ENCODE measurements around the gene ARHGDIB.
A peak's percentile ranks its signal among the peaks of the same experiment; 100 is the strongest.

Gene ARHGDIB

GRCh38 chr12:15001733-15002382, 40.5 kb upstream of the ARHGDIB start:
- no peaks in the 10 kb centered on the region for H3K9me3 Mint-ChIP-seq
- DNase-seq: peak; percentile 20

GRCh38 chr12:15000575-15000974, 39.2 kb upstream of the ARHGDIB start:
- H3K4me1 Mint-ChIP-seq: peaks cover 44% of the 10 kb centered on the region
- H3K4me3 Mint-ChIP-seq: no peak overlapping the region
- no peaks in the 10 kb centered on the region for H3K36me3 Mint-ChIP-seq (ENCODE audit: low read depth)
- no peak for DNase-seq
- TF ChIP-seq CTCF (IDR thresholded peaks at IDR 0.05): no peak
- H3K9me3 Mint-ChIP-seq: no peaks in the 10 kb centered on the region
- peaks cover 2% of the 10 kb centered on the region for H3K27me3 Mint-ChIP-seq (ENCODE audit: low read depth, poor library complexity)
- no peak overlapping the region for H3K27ac Mint-ChIP-seq

More at GRCh38 chr12:15001733-15002382, 40.5 kb upstream of the ARHGDIB start:
- H3K27ac Mint-ChIP-seq: peak overlapping the region; percentile 87
- peak overlapping the region; percentile 66 for H3K4me3 Mint-ChIP-seq
- H3K4me1 Mint-ChIP-seq: peaks cover 50% of the 10 kb centered on the region
- H3K27me3 Mint-ChIP-seq (ENCODE audit: low read depth, poor library complexity): peaks cover 2% of the 10 kb centered on the region
- H3K36me3 Mint-ChIP-seq (ENCODE audit: low read depth): no peaks in the 10 kb centered on the region
- no peak for TF ChIP-seq CTCF (IDR thresholded peaks at IDR 0.05)

- no peak for TF ChIP-seq CTCF (IDR thresholded peaks at IDR 0.05)
- DNase-seq: no peak
- no peaks in the 10 kb centered on the region for H3K9me3 Mint-ChIP-seq
- no peak overlapping the region for H3K27ac Mint-ChIP-seq
- H3K4me1 Mint-ChIP-seq: peaks cover 44% of the 10 kb centered on the region
- peaks cover 2% of the 10 kb centered on the region for H3K27me3 Mint-ChIP-seq (ENCODE audit: low read depth, poor library complexity)
- no peaks in the 10 kb centered on the region for H3K36me3 Mint-ChIP-seq (ENCODE audit: low read depth)
- H3K4me3 Mint-ChIP-seq: no peak overlapping the region
Measured at GRCh38 chr12:14999695-15000365, 38.4 kb upstream of the ARHGDIB start.

GRCh38 chr12:14999021-14999694, 37.8 kb upstream of the ARHGDIB start:
- no peak overlapping the region for H3K27ac Mint-ChIP-seq
- no peak for DNase-seq
- H3K36me3 Mint-ChIP-seq (ENCODE audit: low read depth): no peaks in the 10 kb centered on the region
- H3K9me3 Mint-ChIP-seq: no peaks in the 10 kb centered on the region
- no peak overlapping the region for H3K4me3 Mint-ChIP-seq
- H3K4me1 Mint-ChIP-seq: peaks cover 44% of the 10 kb centered on the region
- TF ChIP-seq CTCF (IDR thresholded peaks at IDR 0.05): no peak
- peaks cover 2% of the 10 kb centered on the region for H3K27me3 Mint-ChIP-seq (ENCODE audit: low read depth, poor library complexity)

- H3K27me3 Mint-ChIP-seq (ENCODE audit: low read depth, poor library complexity): peaks cover 6% of the 10 kb centered on the region
- no peak overlapping the region for H3K27ac Mint-ChIP-seq
- H3K36me3 Mint-ChIP-seq (ENCODE audit: low read depth): no peaks in the 10 kb centered on the region
- no peaks in the 10 kb centered on the region for H3K9me3 Mint-ChIP-seq
- TF ChIP-seq CTCF (IDR thresholded peaks at IDR 0.05): no peak
- H3K4me3 Mint-ChIP-seq: no peak overlapping the region
- peaks cover 43% of the 10 kb centered on the region for H3K4me1 Mint-ChIP-seq
- DNase-seq: no peak
Measured at GRCh38 chr12:14997998-14998397, 36.6 kb upstream of the ARHGDIB start.

Measured in nephron progenitor cell (in vitro differentiated cells).